ENCODE results near the gene ALOX5.
"Not testable (repeated sequence)": the region's sequence is repeated elsewhere in the genome, so short reads cannot be mapped to it uniquely, and the experiment has no call there.

- TF ChIP-seq POLR2A (IDR thresholded peaks at IDR 0.05; ENCODE audit: low read length); GATA1 (IDR thresholded peaks at IDR 0.05; ENCODE audit: low read depth, low read length): not testable (repeated sequence)
These were observed 11.8 kb upstream of the ALOX5 start for GRCh38 chr10:45361983-45362799.
